PFSK-1 (cell line): ENCODE measurements around the gene FDCSP.

Experiments
- POLR2AphosphoS5 ChIP-seq: IDR thresholded peaks from 2 replicates; pipeline ENCODE4 v1.6.1; 2012; ENCODE audit warnings: low read depth, mild to moderate bottlenecking, control low read depth, low read length, moderate library complexity
- TF ChIP-seq, protein P1 (sequence below), 2 experiments: IDR thresholded peaks; 2 replicates each; pipeline versions ENCODE4 v1.6.1 to v1.8.0; 2011 to 2012; ENCODE audit warnings: low read depth in 2 of 2, low read length in 2 of 2, control low read depth in 1 of 2, inconsistent platforms in 1 of 2, mild to moderate bottlenecking in 1 of 2, moderate library complexity in 1 of 2; ENCODE audit not compliant: insufficient read depth in 1 of 2

DNA sequence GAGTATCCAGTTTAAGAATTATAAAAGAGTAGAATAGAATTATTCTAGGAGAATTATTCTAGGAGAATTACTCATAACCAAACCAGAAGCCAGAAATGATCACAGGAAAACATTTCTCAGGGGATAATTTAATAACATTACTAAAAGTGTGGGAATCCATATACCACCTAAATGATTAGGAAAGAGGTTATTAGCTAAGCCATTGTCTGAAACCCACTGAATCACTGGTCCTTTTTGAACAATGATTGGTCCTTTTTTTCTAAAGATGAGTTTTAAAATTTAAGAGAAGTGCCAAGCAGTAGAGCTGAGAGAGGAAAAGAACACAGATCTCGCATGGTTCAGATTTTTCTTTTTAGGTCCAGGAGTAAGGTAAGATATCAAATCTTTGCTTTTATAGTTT lies 30.5 kb upstream of the FDCSP start, which contains the start of gene ODAM:
- no peak for TF ChIP-seq POLR2AphosphoS5
- TF ChIP-seq, protein P1, sequence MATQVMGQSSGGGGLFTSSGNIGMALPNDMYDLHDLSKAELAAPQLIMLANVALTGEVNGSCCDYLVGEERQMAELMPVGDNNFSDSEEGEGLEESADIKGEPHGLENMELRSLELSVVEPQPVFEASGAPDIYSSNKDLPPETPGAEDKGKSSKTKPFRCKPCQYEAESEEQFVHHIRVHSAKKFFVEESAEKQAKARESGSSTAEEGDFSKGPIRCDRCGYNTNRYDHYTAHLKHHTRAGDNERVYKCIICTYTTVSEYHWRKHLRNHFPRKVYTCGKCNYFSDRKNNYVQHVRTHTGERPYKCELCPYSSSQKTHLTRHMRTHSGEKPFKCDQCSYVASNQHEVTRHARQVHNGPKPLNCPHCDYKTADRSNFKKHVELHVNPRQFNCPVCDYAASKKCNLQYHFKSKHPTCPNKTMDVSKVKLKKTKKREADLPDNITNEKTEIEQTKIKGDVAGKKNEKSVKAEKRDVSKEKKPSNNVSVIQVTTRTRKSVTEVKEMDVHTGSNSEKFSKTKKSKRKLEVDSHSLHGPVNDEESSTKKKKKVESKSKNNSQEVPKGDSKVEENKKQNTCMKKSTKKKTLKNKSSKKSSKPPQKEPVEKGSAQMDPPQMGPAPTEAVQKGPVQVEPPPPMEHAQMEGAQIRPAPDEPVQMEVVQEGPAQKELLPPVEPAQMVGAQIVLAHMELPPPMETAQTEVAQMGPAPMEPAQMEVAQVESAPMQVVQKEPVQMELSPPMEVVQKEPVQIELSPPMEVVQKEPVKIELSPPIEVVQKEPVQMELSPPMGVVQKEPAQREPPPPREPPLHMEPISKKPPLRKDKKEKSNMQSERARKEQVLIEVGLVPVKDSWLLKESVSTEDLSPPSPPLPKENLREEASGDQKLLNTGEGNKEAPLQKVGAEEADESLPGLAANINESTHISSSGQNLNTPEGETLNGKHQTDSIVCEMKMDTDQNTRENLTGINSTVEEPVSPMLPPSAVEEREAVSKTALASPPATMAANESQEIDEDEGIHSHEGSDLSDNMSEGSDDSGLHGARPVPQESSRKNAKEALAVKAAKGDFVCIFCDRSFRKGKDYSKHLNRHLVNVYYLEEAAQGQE (IDR thresholded peaks at IDR 0.05; ENCODE audit: insufficient read depth in 1 of 2, low read depth in 2 of 2, low read length in 2 of 2) = no peak
